ENCODE data around the gene GRM4.

The GRM4 gene

DNA sequence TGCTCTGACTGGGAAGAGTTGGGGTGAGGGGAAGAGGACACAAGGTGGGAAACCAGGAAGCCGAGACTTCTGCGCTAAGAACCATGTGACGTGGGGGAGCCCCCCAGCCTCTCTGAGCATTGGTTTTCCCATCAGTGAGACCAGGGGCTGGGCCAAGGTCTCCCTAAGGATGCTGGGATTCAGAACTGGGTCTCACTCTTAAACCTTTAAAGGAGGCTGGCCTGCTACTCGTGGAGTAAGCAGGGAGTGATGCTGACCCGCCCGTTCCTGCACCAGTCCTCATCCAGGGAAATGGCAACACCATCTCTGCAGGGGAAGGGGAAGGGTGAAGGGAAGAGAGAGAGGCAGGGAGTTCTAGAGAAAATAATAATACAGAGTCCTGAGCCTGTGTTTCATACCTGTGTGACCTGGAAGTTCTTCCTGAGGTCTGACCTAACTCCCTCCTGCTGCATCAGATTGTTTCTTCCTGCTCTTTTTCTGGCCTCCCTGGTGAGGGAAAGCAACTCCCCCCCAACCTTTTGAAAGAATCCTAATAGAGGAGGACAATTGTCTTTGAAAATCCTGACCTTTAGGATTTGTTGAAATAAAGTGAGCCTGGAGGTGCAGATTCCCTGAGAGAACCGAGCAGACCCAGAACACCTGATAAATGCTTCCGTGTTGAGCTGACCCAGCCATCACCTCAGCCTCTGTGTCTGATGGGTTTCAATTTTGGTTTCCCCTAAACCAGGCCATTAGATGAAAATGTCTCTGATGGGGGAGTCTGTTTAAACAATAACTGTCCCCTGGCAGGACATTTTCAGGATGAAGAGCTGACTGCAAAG lies 3.0 kb upstream of the GRM4 start:
- Histone ChIP-seq H3K9ac (ENCODE audit: low read length) (no peak overlapping the region), H3K9me2 (replicated peaks; ENCODE audit: insufficient read depth, low read length) (no peaks in the 10 kb centered on the region), H3K4me2 (ENCODE audit: low read depth, low read length) (peak overlapping the region; percentile 11; the same call in 1 of the 2 replicates), H3K9me3 (replicated peaks; ENCODE audit: insufficient read depth, low read length) (no peaks in the 10 kb centered on the region), H3K4me3 (ENCODE audit: low read length) (no peak overlapping the region), H2AFZ (ENCODE audit: low read length) (peak overlapping the region; percentile 33; the same call in 1 of the 2 replicates), H3F3A (ENCODE audit: insufficient read depth, low read length) (no peaks in the 10 kb centered on the region), H3K4me1 (ENCODE audit: low read length) (peaks cover 4% of the 10 kb centered on the region; the same call in 1 of the 2 replicates), H3K36me3 (replicated peaks; ENCODE audit: insufficient read depth, low read length) (no peaks in the 10 kb centered on the region), H3K27ac (ENCODE audit: low read length) (no peak overlapping the region), H3K27me3 (replicated peaks; ENCODE audit: insufficient read depth, low read length) (peaks cover 63% of the 10 kb centered on the region), H4K20me1 (ENCODE audit: insufficient read depth, low read length) (no peaks in the 10 kb centered on the region), H3K79me2 (ENCODE audit: low read length) (no peaks in the 10 kb centered on the region)
- TF ChIP-seq EZH2phosphoT487 (IDR thresholded peaks at IDR 0.05; ENCODE audit: low read length): no peak
- TF ChIP-seq, protein P1, sequence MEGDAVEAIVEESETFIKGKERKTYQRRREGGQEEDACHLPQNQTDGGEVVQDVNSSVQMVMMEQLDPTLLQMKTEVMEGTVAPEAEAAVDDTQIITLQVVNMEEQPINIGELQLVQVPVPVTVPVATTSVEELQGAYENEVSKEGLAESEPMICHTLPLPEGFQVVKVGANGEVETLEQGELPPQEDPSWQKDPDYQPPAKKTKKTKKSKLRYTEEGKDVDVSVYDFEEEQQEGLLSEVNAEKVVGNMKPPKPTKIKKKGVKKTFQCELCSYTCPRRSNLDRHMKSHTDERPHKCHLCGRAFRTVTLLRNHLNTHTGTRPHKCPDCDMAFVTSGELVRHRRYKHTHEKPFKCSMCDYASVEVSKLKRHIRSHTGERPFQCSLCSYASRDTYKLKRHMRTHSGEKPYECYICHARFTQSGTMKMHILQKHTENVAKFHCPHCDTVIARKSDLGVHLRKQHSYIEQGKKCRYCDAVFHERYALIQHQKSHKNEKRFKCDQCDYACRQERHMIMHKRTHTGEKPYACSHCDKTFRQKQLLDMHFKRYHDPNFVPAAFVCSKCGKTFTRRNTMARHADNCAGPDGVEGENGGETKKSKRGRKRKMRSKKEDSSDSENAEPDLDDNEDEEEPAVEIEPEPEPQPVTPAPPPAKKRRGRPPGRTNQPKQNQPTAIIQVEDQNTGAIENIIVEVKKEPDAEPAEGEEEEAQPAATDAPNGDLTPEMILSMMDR (IDR thresholded peaks at IDR 0.05; ENCODE audit: low read length): no peak
- no peak for TF ChIP-seq EZH2 (optimal IDR thresholded peaks at IDR 0.05; ENCODE audit: low read depth, low read length)
- peak; percentile 18 for DNase-seq

DNA sequence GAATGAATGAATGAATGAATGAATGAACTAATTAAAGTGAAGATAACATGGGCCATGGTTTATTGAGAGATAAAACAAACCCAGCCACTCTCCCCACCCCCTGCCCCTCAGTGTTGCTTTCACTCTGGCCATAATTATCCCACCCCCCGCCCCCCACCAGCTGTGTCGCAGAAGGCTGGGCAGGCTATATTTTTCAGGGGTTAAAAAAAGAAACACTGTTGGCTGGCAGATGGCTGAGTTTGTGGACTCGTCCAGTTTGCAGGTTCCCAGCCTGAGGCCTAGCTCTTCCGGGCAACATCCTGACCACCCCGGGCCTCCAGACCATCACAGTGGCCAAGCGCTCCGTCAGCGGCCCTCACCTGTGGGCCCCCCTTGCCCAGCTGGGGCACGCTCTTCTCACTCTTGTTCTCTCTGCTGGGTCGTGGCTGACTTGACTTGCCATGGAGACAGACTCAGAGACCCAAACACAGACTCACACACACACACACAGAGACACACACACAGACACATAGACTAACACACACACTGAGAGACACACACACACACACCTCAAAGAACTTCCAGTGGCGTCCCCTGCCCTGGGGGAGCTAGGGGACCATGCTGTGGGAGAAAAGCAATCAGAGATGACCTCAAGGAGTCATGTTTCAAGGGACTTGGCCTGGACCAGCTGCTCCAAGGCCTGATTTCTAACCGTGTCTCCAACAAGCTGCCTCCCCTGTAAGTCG lies 2.2 kb upstream of the GRM4 start:
- Histone ChIP-seq H3K36me3 (replicated peaks; ENCODE audit: insufficient read depth, low read length) (no peaks in the 10 kb centered on the region), H3K9ac (ENCODE audit: low read length) (no peak overlapping the region), H2AFZ (ENCODE audit: low read length) (no peak overlapping the region), H3K27ac (ENCODE audit: low read length) (no peak overlapping the region), H3K4me3 (ENCODE audit: low read length) (no peak overlapping the region), H3K27me3 (replicated peaks; ENCODE audit: insufficient read depth, low read length) (peaks cover 63% of the 10 kb centered on the region), H3F3A (ENCODE audit: insufficient read depth, low read length) (no peaks in the 10 kb centered on the region), H3K4me2 (ENCODE audit: low read depth, low read length) (no peak overlapping the region), H3K79me2 (ENCODE audit: low read length) (no peaks in the 10 kb centered on the region), H3K4me1 (ENCODE audit: low read length) (peaks cover 4% of the 10 kb centered on the region; the same call in 1 of the 2 replicates), H3K9me3 (replicated peaks; ENCODE audit: insufficient read depth, low read length) (no peaks in the 10 kb centered on the region), H3K9me2 (replicated peaks; ENCODE audit: insufficient read depth, low read length) (no peaks in the 10 kb centered on the region), H4K20me1 (ENCODE audit: insufficient read depth, low read length) (no peaks in the 10 kb centered on the region)
- DNase-seq: no peak
- no peak for TF ChIP-seq EZH2phosphoT487 (IDR thresholded peaks at IDR 0.05; ENCODE audit: low read length)
- TF ChIP-seq, protein P1 (IDR thresholded peaks at IDR 0.05; ENCODE audit: low read length): no peak
- TF ChIP-seq EZH2 (optimal IDR thresholded peaks at IDR 0.05; ENCODE audit: low read depth, low read length): no peak

DNA sequence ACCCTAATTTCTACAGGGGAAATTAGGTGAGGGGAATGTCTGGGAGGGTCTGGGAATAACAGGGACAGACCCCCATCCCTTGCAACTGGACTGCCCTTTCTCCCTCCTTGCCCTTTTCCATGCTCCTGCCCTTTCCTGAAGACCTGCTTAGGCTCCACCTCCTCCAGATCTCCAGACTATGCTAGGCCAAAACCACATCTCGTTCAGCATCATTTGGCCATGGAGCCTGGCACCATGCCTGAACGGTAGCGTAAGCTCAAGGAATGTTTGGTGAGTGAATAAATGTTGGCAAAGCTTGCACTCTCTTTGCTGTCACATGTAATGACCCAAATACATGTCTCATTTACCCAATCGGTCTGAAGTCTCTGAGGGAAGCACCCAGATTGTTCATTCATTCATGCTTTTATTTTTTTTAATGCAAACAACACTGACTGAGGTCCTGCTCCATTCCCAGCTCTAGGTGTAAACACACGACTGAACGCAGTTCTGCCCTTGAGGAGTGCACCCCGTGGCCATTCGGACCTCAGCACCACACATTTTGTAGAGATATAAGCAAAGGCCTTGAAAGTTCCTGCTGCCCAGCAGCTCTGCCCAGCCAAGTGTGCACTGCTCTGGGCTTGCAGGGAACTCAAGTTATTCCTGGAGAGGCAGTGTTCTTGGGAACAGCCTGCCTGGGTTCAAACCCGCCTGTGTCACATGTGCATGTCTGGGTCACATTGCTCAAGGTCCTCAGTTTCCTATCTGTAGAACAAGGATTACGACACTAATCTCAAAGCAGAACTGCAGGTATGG lies 1.1 kb upstream of the GRM4 start:
- no peak overlapping the region for H3K4me2 ChIP-seq (ENCODE audit: low read depth, low read length)
- H3F3A ChIP-seq (ENCODE audit: insufficient read depth, low read length): no peaks in the 10 kb centered on the region
- peaks cover 60% of the 10 kb centered on the region for H3K27me3 ChIP-seq (replicated peaks; ENCODE audit: insufficient read depth, low read length)

More for the DNA sequence above, 1.1 kb upstream of the GRM4 start:
- peaks cover 4% of the 10 kb centered on the region; the same call in 1 of the 2 replicates for H3K4me1 ChIP-seq (ENCODE audit: low read length)
- no peaks in the 10 kb centered on the region for H4K20me1 ChIP-seq (ENCODE audit: insufficient read depth, low read length)
- no peaks in the 10 kb centered on the region for H3K9me2 ChIP-seq (replicated peaks; ENCODE audit: insufficient read depth, low read length)
- no peak overlapping the region for H3K4me3 ChIP-seq (ENCODE audit: low read length)
- H2AFZ ChIP-seq (ENCODE audit: low read length): no peak overlapping the region
- no peaks in the 10 kb centered on the region for H3K9me3 ChIP-seq (replicated peaks; ENCODE audit: insufficient read depth, low read length)
- no peak overlapping the region for H3K9ac ChIP-seq (ENCODE audit: low read length)
- TF ChIP-seq, protein P1 (IDR thresholded peaks at IDR 0.05; ENCODE audit: low read length): no peak
- no peak for TF ChIP-seq EZH2phosphoT487 (IDR thresholded peaks at IDR 0.05; ENCODE audit: low read length)
- no peak for TF ChIP-seq EZH2 (optimal IDR thresholded peaks at IDR 0.05; ENCODE audit: low read depth, low read length)
- no peak overlapping the region for H3K27ac ChIP-seq (ENCODE audit: low read length)
- no peak for DNase-seq
- no peaks in the 10 kb centered on the region for H3K36me3 ChIP-seq (replicated peaks; ENCODE audit: insufficient read depth, low read length)
- no peaks in the 10 kb centered on the region for H3K79me2 ChIP-seq (ENCODE audit: low read length)
